Fibroblast of lung (primary cell): Measurements from ENCODE around the gene UST.

ENCODE experiments used
- CTCF ChIP-seq, 2 donors: IDR thresholded peaks in 1 of 2; conservative IDR thresholded peaks in 1 of 2; 1 replicate in 1 of 2; 2 replicates in 1 of 2; pipeline ENCODE4 v1.5.1; 2011 to 2012; ENCODE audit warnings: low read length in 2 of 2, control low read depth in 1 of 2, inconsistent platforms in 1 of 2, low read depth in 1 of 2, mild to moderate bottlenecking in 1 of 2
- EZH2 ChIP-seq: IDR thresholded peaks from 2 replicates; pipeline ENCODE4 v1.5.1; 2012; ENCODE audit warnings: low read length, control low read depth, mild to moderate bottlenecking; ENCODE audit errors: missing control alignments

- TF ChIP-seq EZH2 (no peak), CTCF (conservative IDR thresholded peaks at IDR 0.05 in 1 of 2, IDR thresholded peaks at IDR 0.05 in 1 of 2; ENCODE audit: low read depth in 1 of 2, low read length in 2 of 2) (no peak)
Measured at GRCh38 chr6:149020319-149020718, 273.5 kb downstream of the UST start.
